Measurements from ENCODE around the gene NCR2. TPM values are rescaled to one million over a fixed set of nuclear protein-coding genes. Genes with fewer than 3 reads are reported as not detected.
"Not testable (repeated sequence)": the region's sequence is repeated elsewhere in the genome, so short reads cannot be mapped to it uniquely, and the experiment has no call there.

Gene NCR2
- total RNA-seq, 4 donors from 2014 or later = not detected

GRCh38 chr6:41289815-41290214 is 45.6 kb upstream of the NCR2 start:
- Histone ChIP-seq H3K9me3 (no peaks in the 10 kb centered on the region), H3K27me3 (no peaks in the 10 kb centered on the region), H3K36me3 (no peaks in the 10 kb centered on the region), H3K4me3 (no peak overlapping the region), H3K27ac (no peak overlapping the region), H3K4me1 (no peaks in the 10 kb centered on the region)
- no peak for ATAC-seq
- no peak for DNase-seq
- TF ChIP-seq POLR2A (IDR thresholded peaks at IDR 0.05) (no peak), CTCF (IDR thresholded peaks at IDR 0.05 in 4 of 5, conservative IDR thresholded peaks at IDR 0.05 in 1 of 5) (no peak)
- intact Hi-C loops (cut with DNase I; ENCODE audit: low total_unique reads) = no loop called here
- in situ Hi-C loops (cut with MboI; ENCODE audit: low sequenced_read_pairs in 4 of 4) = no loop called here

GRCh38 chr6:41291717-41292116 is 43.7 kb upstream of the NCR2 start:
- H3K27ac ChIP-seq = no peak overlapping the region
- no peak for DNase-seq
- H3K4me3 ChIP-seq = no peak overlapping the region
- TF ChIP-seq CTCF (IDR thresholded peaks at IDR 0.05 in 4 of 5, conservative IDR thresholded peaks at IDR 0.05 in 1 of 5) (no peak), POLR2A (IDR thresholded peaks at IDR 0.05) (no peak)
- H3K4me1 ChIP-seq = no peaks in the 10 kb centered on the region
- intact Hi-C loops (cut with DNase I; ENCODE audit: low total_unique reads) (no loop called here), in situ Hi-C loops (cut with MboI; ENCODE audit: low sequenced_read_pairs in 4 of 4) (no loop called here)
- H3K9me3 ChIP-seq = no peaks in the 10 kb centered on the region
- ATAC-seq = no peak
- H3K36me3 ChIP-seq = no peaks in the 10 kb centered on the region
- H3K27me3 ChIP-seq = peaks cover 0 to 3% (median 0%) of the 10 kb centered on the region in 3 donors

GRCh38 chr6:41294214-41294872 is 41.1 kb upstream of the NCR2 start:
- TF ChIP-seq POLR2A (IDR thresholded peaks at IDR 0.05) = no peak
- no peak for TF ChIP-seq CTCF (IDR thresholded peaks at IDR 0.05 in 4 of 5, conservative IDR thresholded peaks at IDR 0.05 in 1 of 5)
- Histone ChIP-seq H3K9me3 (no peaks in the 10 kb centered on the region), H3K27ac (no peak overlapping the region), H3K27me3 (peaks cover 0 to 3% (median 0%) of the 10 kb centered on the region in 3 donors), H3K4me3 (no peak overlapping the region), H3K4me1 (no peaks in the 10 kb centered on the region), H3K36me3 (no peaks in the 10 kb centered on the region)
- no peak for ATAC-seq
- in situ Hi-C loops (cut with MboI; ENCODE audit: low sequenced_read_pairs in 4 of 4) = no loop called here
- DNase-seq = no peak
- intact Hi-C loops (cut with DNase I; ENCODE audit: low total_unique reads) = no loop called here

GRCh38 chr6:41297248-41297647 is 38.2 kb upstream of the NCR2 start:
- H3K27me3 ChIP-seq; DNase-seq; in situ Hi-C loops (cut with MboI; ENCODE audit: low sequenced_read_pairs in 4 of 4); H3K9me3 ChIP-seq; ATAC-seq; intact Hi-C loops (cut with DNase I; ENCODE audit: low total_unique reads); H3K4me1 ChIP-seq; H3K36me3 ChIP-seq; H3K4me3 ChIP-seq; H3K27ac ChIP-seq: not testable (repeated sequence)

GRCh38 chr6:41298785-41299502 is 36.5 kb upstream of the NCR2 start:
- in situ Hi-C loops (cut with MboI; ENCODE audit: low sequenced_read_pairs in 4 of 4) = no loop called here
- Histone ChIP-seq H3K4me3 (no peak overlapping the region), H3K4me1 (no peaks in the 10 kb centered on the region), H3K36me3 (no peaks in the 10 kb centered on the region), H3K9me3 (no peaks in the 10 kb centered on the region), H3K27me3 (peaks cover 0 to 3% (median 0%) of the 10 kb centered on the region in 3 donors), H3K27ac (no peak overlapping the region)
- TF ChIP-seq POLR2A (IDR thresholded peaks at IDR 0.05) = no peak
- TF ChIP-seq CTCF (IDR thresholded peaks at IDR 0.05 in 4 of 5, conservative IDR thresholded peaks at IDR 0.05 in 1 of 5) = no peak
- no peak for DNase-seq
- intact Hi-C loops (cut with DNase I; ENCODE audit: low total_unique reads) = no loop called here
- ATAC-seq = no peak
